ENCODE data around the gene PRDM15. TPM values are rescaled to one million over a fixed set of nuclear protein-coding genes. Genes with fewer than 3 reads are reported as not detected.

The PRDM15 gene
- total RNA-seq, 4 donors from 2014 or later = 11.8 to 33.7 (median 18.5) TPM

DNA sequence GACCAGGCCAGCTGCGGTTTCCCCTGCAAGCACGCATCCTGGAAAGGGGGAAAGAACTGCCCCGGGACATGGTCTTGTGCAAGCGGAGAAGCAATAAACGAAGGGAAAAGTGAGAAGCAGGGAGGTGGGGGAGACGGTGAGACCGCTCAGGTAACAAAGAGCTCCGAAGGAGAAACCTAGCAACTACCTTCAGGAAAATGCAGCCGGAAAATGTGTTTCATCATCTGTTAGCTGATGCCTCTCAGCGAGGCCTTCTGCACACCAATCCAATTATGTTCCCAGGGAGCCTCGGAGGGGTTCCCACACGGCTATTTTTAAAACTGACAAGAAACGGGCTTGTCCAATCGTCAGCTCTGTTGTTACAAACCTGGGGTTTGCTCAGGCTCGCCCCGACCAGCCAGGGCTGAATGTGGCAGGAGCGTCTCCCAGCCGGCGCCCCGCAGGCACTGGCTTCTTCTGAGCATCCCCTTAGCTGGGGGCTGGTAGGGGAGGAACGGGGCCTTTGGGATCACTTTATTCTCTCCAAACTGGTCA is 115.7 kb downstream of the PRDM15 start:
- Histone ChIP-seq H3K27ac (no peak overlapping the region), H3K27me3 (peaks cover 3 to 84% of the 10 kb centered on the region in 2 donors), H3K4me1 (peaks cover 0 to 46% (median 20%) of the 10 kb centered on the region in 4 donors), H3K4me3 (no peak overlapping the region), H3K36me3 (no peaks in the 10 kb centered on the region), H3K9me3 (no peaks in the 10 kb centered on the region)
- DNase-seq (ENCODE audit: low spot score in 2 of 2) = no peak
- WGBS, 2 donors = 46 to 56% methylated on average over 18 to 21 of the region's 21 CpGs
- TF ChIP-seq, protein P1, sequence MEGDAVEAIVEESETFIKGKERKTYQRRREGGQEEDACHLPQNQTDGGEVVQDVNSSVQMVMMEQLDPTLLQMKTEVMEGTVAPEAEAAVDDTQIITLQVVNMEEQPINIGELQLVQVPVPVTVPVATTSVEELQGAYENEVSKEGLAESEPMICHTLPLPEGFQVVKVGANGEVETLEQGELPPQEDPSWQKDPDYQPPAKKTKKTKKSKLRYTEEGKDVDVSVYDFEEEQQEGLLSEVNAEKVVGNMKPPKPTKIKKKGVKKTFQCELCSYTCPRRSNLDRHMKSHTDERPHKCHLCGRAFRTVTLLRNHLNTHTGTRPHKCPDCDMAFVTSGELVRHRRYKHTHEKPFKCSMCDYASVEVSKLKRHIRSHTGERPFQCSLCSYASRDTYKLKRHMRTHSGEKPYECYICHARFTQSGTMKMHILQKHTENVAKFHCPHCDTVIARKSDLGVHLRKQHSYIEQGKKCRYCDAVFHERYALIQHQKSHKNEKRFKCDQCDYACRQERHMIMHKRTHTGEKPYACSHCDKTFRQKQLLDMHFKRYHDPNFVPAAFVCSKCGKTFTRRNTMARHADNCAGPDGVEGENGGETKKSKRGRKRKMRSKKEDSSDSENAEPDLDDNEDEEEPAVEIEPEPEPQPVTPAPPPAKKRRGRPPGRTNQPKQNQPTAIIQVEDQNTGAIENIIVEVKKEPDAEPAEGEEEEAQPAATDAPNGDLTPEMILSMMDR (IDR thresholded peaks at IDR 0.05) = no peak
- TF ChIP-seq EP300 (IDR thresholded peaks at IDR 0.05) (no peak), POLR2A (IDR thresholded peaks at IDR 0.05) (no peak)

DNA sequence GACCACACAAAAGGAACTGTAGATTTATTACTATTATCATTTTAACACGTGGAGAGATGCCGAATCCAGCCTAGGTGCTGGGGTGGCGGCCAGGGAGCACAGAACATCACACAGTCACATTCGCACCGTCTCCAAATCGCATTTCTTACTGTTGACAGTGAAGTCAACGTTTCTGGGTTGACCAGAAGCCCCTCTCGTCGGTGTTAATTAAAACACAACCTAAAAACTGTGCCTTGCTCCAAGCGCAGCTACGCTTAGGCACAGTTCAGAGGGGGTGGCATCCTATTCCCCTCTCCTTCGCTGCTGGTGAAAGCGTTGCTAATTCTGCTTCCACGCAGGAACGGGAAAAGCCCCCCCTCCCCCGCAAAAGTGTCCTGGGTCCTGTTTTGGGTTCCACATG is 116.4 kb downstream of the PRDM15 start:
- Histone ChIP-seq H3K36me3 (no peaks in the 10 kb centered on the region), H3K4me1 (peaks cover 0 to 39% (median 13%) of the 10 kb centered on the region in 4 donors), H3K27ac (no peak overlapping the region), H3K27me3 (peaks cover 3 to 77% of the 10 kb centered on the region in 2 donors), H3K4me3 (no peak overlapping the region), H3K9me3 (no peaks in the 10 kb centered on the region)
- no peak for TF ChIP-seq EP300 (IDR thresholded peaks at IDR 0.05)
- TF ChIP-seq POLR2A (IDR thresholded peaks at IDR 0.05) = no peak
- TF ChIP-seq, protein P1 (IDR thresholded peaks at IDR 0.05) = no peak
- DNase-seq (ENCODE audit: low spot score in 2 of 2) = no peak
- WGBS, 2 donors = 34 to 41% methylated on average over 16 of the region's 16 CpGs

DNA sequence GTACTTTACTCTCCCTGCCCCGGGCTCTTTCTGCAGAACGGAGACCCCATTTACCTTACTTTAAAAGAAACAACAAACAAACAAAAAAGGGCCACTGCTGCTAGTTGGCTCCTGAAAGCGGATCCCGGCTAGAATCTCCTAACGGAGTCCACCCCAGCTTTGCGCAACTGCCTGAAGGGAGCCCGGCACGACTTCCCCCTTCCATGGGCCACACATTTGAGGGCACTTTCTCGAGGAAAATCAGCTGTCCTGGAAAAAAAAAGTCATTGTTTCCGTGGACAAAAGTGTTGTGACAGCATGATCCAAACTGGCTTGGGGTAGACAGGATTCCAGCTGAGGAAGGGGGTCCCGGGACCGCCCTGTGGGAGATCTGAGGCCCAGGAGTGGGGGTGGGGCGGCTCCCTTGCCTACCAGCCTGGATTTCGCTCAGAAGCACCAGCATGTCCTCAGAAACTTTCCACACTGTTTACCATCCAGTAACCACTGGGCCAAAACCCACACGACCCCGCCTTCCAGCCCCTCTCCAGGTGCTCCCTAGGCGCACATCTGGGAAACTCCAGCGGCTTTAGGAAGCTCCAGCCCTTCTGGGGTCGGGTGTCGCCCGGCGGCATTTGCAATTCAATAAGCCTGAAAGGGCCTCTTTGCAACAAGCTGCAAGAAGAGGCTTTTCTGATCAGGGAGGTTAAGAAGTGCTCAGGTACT is 117.1 kb downstream of the PRDM15 start:
- Histone ChIP-seq H3K9me3 (no peaks in the 10 kb centered on the region), H3K4me1 (peaks cover 0 to 32% (median 8%) of the 10 kb centered on the region in 4 donors), H3K27me3 (peaks cover 3 to 70% of the 10 kb centered on the region in 2 donors), H3K27ac (peak overlapping the region in 1 of 4 donors; percentile 36), H3K4me3 (peak overlapping the region in 1 of 4 donors; percentile 27), H3K36me3 (no peaks in the 10 kb centered on the region)
- WGBS, 2 donors = 30 to 36% methylated on average over 22 of the region's 22 CpGs
- TF ChIP-seq, protein P1 (IDR thresholded peaks at IDR 0.05) = no peak
- no peak for TF ChIP-seq POLR2A (IDR thresholded peaks at IDR 0.05)
- peak in 1 of 2 donors; percentile 44 for TF ChIP-seq EP300 (IDR thresholded peaks at IDR 0.05)
- DNase-seq (ENCODE audit: low spot score in 2 of 2) = peak; percentile 26 to 28

DNA sequence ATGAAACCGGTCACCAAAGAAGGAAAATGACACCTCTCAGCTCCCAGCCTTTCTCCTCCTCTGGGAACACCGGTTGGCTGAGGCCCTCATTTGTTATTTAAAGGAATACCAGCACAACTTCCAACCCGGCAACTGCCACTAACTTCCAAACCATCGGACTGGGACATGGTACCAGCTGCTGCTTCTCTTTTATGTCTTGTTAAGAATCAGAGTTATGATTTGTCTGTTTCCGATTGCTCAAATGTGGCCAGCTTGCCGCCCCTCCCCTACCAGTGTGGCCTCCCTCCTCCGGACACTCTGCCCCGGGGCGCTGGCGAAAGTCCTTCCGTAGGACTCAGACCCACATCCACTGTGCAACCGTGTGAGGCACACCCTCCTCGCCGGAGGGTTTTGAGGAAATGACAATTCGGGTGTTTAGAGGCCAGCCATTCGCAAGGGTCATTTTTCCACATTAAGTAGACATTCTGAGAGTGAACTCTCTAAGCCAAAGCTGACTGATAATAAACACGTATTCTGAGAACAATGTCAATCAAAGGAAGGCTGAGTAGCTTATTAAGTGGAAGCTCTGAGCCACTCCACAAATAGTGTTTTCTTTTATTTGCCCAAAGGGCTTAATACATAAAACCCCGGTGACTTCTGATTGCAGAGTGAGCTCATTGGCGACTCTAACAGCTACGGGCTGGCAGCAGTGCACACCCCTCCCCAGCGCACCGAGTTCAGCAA is 117.8 kb downstream of the PRDM15 start:
- peak overlapping the region in 1 of 4 donors; percentile 27 for H3K4me3 ChIP-seq

More for the DNA sequence above, 117.8 kb downstream of the PRDM15 start:
- peak in 1 of 2 donors; percentile 25 for TF ChIP-seq EP300 (IDR thresholded peaks at IDR 0.05)
- TF ChIP-seq POLR2A (IDR thresholded peaks at IDR 0.05) = no peak
- TF ChIP-seq, protein P1 (IDR thresholded peaks at IDR 0.05) = no peak
- WGBS, 2 donors = 14 to 25% methylated on average over 22 of the region's 22 CpGs
- Histone ChIP-seq H3K4me1 (peaks cover 0 to 25% (median 3%) of the 10 kb centered on the region in 4 donors), H3K9me3 (no peaks in the 10 kb centered on the region), H3K36me3 (no peaks in the 10 kb centered on the region), H3K27ac (peak overlapping the region in 1 of 4 donors; percentile 36), H3K27me3 (peaks cover 0 to 63% of the 10 kb centered on the region in 2 donors)
- peak in 1 of 2 donors; percentile 23 for DNase-seq (ENCODE audit: low spot score in 2 of 2)

All from tibial nerve (tissue), 4 donors.